ENCODE results near the gene MED9. TPM values are rescaled to one million over a fixed set of nuclear protein-coding genes. Genes with fewer than 3 reads are reported as not detected.

Gene MED9
- total RNA-seq, 2 donors from 2014 or later, result 4.9 to 7.8 TPM

- H3K4me3 ChIP-seq, result no peak overlapping the region
- 45 to 47% methylated on average over 3 to 5 of the region's 5 CpGs for WGBS, 2 donors
- TF ChIP-seq POLR2A (IDR thresholded peaks at IDR 0.05), result no peak
- TF ChIP-seq CTCF (IDR thresholded peaks at IDR 0.05), result no peak
- ATAC-seq (peak; percentile 34), DNase-seq (peak in 3 of 4 donors; percentile 28 to 33 (median 32))
- H3K36me3 ChIP-seq (replicated peaks in 1 of 2; ENCODE audit: insufficient read depth in 1 of 2, low read depth in 2 of 2), result no peaks in the 10 kb centered on the region
- H3K9me3 ChIP-seq, result no peaks in the 10 kb centered on the region
- intact Hi-C loops (cut with DNase I), result no loop called here
- H3K27ac ChIP-seq, result peak overlapping the region in 2 of 4 donors; percentile 34 to 56
- H3K27me3 ChIP-seq, result no peaks in the 10 kb centered on the region
- H3K4me1 ChIP-seq, result peaks cover 20% of the 10 kb centered on the region
Observed at GRCh38 chr17:17467720-17468119, 9.1 kb upstream of the MED9 start.

GRCh38 chr17:17468217-17469010 is 8.4 kb upstream of the MED9 start:
- Histone ChIP-seq H3K4me1 (peaks cover 20% of the 10 kb centered on the region), H3K9me3 (no peaks in the 10 kb centered on the region), H3K4me3 (no peak overlapping the region), H3K27me3 (no peaks in the 10 kb centered on the region), H3K27ac (peak overlapping the region in 2 of 4 donors; percentile 34 to 56), H3K36me3 (replicated peaks in 1 of 2; ENCODE audit: insufficient read depth in 1 of 2, low read depth in 2 of 2) (no peaks in the 10 kb centered on the region)
- peak; percentile 89 for ATAC-seq
- WGBS, 2 donors, result 57 to 58% methylated on average over 5 of the region's 5 CpGs
- peak; percentile 63 to 80 (median 76) for DNase-seq
- TF ChIP-seq POLR2A (IDR thresholded peaks at IDR 0.05) (no peak), CTCF (IDR thresholded peaks at IDR 0.05) (no peak)
- intact Hi-C loops (cut with DNase I), result no loop called here

GRCh38 chr17:17469358-17469757 is 7.4 kb upstream of the MED9 start:
- Histone ChIP-seq H3K36me3 (replicated peaks in 1 of 2; ENCODE audit: insufficient read depth in 1 of 2, low read depth in 2 of 2) (no peaks in the 10 kb centered on the region), H3K27ac (peak overlapping the region in 3 of 4 donors; percentile 30 to 56 (median 34)), H3K4me1 (peaks cover 20% of the 10 kb centered on the region), H3K27me3 (no peaks in the 10 kb centered on the region), H3K4me3 (no peak overlapping the region), H3K9me3 (no peaks in the 10 kb centered on the region)
- WGBS, 2 donors, result 95% methylated on average over 4 of the region's 4 CpGs
- intact Hi-C loops (cut with DNase I), result no loop called here
- DNase-seq (no peak), ATAC-seq (no peak)
- TF ChIP-seq CTCF (IDR thresholded peaks at IDR 0.05) (no peak), POLR2A (IDR thresholded peaks at IDR 0.05) (no peak)

- TF ChIP-seq CTCF (IDR thresholded peaks at IDR 0.05) (no peak), POLR2A (IDR thresholded peaks at IDR 0.05) (no peak)
- H3K4me1 ChIP-seq, result peaks cover 20% of the 10 kb centered on the region
- ATAC-seq (no peak), DNase-seq (no peak)
- no peaks in the 10 kb centered on the region for H3K9me3 ChIP-seq
- no peaks in the 10 kb centered on the region for H3K27me3 ChIP-seq
- H3K4me3 ChIP-seq, result no peak overlapping the region
- H3K36me3 ChIP-seq (replicated peaks in 1 of 2; ENCODE audit: insufficient read depth in 1 of 2, low read depth in 2 of 2), result no peaks in the 10 kb centered on the region
- intact Hi-C loops (cut with DNase I), result no loop called here
- no peak overlapping the region for H3K27ac ChIP-seq
- 94 to 100% methylated on average over 1 to 3 of the region's 3 CpGs for WGBS, 2 donors
Observed at GRCh38 chr17:17469996-17470395, 6.8 kb upstream of the MED9 start.

Data from body of pancreas (tissue), 4 donors.